ENCODE measurements around the gene MCRIP1.

MCRIP1 gene

GRCh38 chr17:81833160-81833920, at the start of gene MCRIP1:
TSS of gene MCRIP1 (minus strand) at chr17:81833291. CDS start at chr17:81824506, 8,785 bp downstream.
- peak; percentile 83 for DNase-seq (ENCODE audit: extremely low read depth, low read depth)
- no peak for TF ChIP-seq CTCF (IDR thresholded peaks at IDR 0.05; ENCODE audit: low read depth, low read length)

DNA sequence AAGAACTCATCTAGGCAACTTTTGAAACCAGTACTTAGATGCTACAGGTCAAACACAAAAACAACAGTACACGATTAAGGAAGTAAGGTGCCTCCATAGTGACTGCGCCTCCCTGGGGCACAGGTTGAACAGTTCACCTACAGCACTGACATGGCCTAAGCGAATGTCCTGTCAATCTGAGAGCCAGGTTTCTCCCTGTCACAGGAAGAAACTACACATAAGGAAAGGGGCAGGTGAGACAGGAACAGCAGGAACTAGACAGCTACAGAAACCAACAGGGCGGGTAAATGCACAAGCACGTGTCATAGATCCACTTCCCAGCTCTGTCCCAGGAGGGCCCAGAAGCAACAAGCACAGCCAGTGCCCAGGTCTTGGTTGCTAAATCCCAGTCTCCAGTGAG, 46.0 kb upstream of the MCRIP1 start:
- DNase-seq (ENCODE audit: extremely low read depth, low read depth) = no peak

GRCh38 chr17:81878294-81878693, 45.2 kb upstream of the MCRIP1 start:
- TF ChIP-seq CTCF (IDR thresholded peaks at IDR 0.05; ENCODE audit: low read depth, low read length) = no peak
- no peak for DNase-seq (ENCODE audit: extremely low read depth, low read depth)

More for the DNA sequence above, 46.0 kb upstream of the MCRIP1 start:
- no peak for TF ChIP-seq CTCF (IDR thresholded peaks at IDR 0.05; ENCODE audit: low read depth, low read length)

GRCh38 chr17:81877569-81877968, 44.5 kb upstream of the MCRIP1 start:
- no peak for TF ChIP-seq CTCF (IDR thresholded peaks at IDR 0.05; ENCODE audit: low read depth, low read length)
- no peak for DNase-seq (ENCODE audit: extremely low read depth, low read depth)

GRCh38 chr17:81871387-81872230, 38.5 kb upstream of the MCRIP1 start:
- TF ChIP-seq CTCF (IDR thresholded peaks at IDR 0.05; ENCODE audit: low read depth, low read length) = peak; percentile 21
- peak; percentile 74 for DNase-seq (ENCODE audit: extremely low read depth, low read depth)

DNA sequence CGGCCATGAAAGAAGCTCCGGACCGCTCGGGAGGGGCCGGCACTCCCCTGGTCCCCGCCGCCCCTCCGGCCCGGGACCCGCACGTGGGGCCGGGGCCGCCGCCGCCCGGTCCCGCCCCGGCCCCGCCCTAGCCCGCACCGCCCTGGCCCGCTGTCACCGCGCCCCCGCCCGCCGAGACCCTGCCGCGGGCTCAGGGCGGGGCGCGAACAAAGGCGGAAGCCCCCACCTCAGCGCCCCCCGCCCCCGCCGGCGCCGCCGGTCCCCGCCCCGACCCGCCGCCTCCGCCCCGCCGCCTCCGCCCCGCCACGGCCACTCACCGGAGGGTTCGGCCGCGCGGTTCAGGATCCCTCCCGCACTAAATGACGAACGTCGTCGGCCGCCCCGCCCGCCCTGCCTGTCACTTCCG, 37.9 kb upstream of the MCRIP1 start, which contains the start of gene ARHGDIA:
Gene ARHGDIA, minus strand, starts transcription at position 357 of the 406 bp plus-strand sequence. CDS start 1,407 bp downstream, outside the sequence.
- TF ChIP-seq CTCF (IDR thresholded peaks at IDR 0.05; ENCODE audit: low read depth, low read length) = no peak
- no peak for DNase-seq (ENCODE audit: extremely low read depth, low read depth)
